Measurements from ENCODE around the gene RNF14.

Gene RNF14

DNA sequence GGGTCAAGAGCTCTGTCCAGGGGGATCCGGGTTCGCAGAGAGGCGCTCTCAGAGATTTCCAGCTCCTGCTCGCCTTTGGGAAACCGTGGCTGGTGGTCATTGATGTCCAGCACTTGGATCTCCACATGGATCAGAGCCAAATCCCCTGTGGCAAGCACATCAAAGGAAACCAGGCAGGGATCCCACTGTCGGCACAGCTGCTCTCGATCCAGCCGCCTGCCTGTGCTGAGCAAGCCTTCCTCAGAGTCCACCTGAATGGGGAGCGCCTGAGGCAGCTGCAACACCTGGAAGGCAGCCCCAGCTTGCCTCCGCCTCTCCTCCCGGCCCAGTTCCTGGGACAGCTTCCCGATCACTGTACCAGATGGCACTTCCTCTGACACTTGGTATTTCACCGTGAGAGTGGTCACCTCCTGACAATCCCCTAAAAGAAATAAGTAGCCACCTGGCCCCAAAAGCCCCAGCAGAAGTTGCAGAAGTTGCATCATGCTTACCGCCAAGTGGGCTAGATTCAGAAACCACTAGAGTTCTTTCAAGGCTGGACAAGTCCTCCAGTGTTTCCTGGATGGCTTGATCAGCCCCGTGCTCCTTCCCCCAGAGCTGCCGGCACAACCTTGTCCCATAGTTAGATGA is 11.4 kb upstream of the RNF14 start:
- no peak for DNase-seq (ENCODE audit: extremely low read depth, insufficient read length)
- H3K36me3 ChIP-seq (ENCODE audit: control insufficient read depth, insufficient read depth, low read length), result no peaks in the 10 kb centered on the region
- H3K27me3 ChIP-seq (replicated peaks; ENCODE audit: control insufficient read depth, insufficient read depth, low read length), result no peaks in the 10 kb centered on the region
- TF ChIP-seq, protein P1, sequence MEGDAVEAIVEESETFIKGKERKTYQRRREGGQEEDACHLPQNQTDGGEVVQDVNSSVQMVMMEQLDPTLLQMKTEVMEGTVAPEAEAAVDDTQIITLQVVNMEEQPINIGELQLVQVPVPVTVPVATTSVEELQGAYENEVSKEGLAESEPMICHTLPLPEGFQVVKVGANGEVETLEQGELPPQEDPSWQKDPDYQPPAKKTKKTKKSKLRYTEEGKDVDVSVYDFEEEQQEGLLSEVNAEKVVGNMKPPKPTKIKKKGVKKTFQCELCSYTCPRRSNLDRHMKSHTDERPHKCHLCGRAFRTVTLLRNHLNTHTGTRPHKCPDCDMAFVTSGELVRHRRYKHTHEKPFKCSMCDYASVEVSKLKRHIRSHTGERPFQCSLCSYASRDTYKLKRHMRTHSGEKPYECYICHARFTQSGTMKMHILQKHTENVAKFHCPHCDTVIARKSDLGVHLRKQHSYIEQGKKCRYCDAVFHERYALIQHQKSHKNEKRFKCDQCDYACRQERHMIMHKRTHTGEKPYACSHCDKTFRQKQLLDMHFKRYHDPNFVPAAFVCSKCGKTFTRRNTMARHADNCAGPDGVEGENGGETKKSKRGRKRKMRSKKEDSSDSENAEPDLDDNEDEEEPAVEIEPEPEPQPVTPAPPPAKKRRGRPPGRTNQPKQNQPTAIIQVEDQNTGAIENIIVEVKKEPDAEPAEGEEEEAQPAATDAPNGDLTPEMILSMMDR (IDR thresholded peaks at IDR 0.05; ENCODE audit: insufficient read depth, low read length, poor library complexity, severe bottlenecking), result no peak
- H3K4me3 ChIP-seq (replicated peaks; ENCODE audit: low read depth, low read length), result no peak overlapping the region

DNA sequence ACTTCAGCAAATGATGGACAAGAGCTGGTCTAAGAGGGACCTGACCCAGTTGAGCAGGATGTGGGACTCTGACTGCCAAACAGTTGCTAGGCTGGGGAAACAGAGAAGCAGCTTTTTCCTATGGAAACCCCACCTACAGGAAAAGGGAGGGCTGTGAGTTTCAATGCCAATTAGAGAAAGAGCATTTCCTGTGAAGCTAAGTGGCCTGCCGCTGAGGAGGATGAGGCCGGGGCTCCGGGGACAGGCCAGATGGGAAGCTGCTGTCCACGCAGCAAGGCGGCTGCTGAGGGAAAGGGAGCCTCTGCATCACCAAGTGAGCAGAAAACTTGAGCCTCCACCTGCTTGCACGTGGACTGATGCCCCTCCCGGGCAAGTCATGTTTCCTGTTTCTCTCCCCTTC is 10.8 kb upstream of the RNF14 start, which contains the start of gene PCDH12:
TSS of gene PCDH12 (minus strand) at position 90 of the 400 bp plus-strand sequence. CDS start 351 bp downstream, outside the sequence.
- TF ChIP-seq, protein P1 (IDR thresholded peaks at IDR 0.05; ENCODE audit: insufficient read depth, low read length, poor library complexity, severe bottlenecking), result no peak
- DNase-seq (ENCODE audit: extremely low read depth, insufficient read length), result no peak
- H3K27me3 ChIP-seq (replicated peaks; ENCODE audit: control insufficient read depth, insufficient read depth, low read length), result no peaks in the 10 kb centered on the region
- H3K4me3 ChIP-seq (replicated peaks; ENCODE audit: low read depth, low read length), result no peak within 1 kb of the TSS
- no peaks in the 10 kb centered on the region for H3K36me3 ChIP-seq (ENCODE audit: control insufficient read depth, insufficient read depth, low read length)

DNA sequence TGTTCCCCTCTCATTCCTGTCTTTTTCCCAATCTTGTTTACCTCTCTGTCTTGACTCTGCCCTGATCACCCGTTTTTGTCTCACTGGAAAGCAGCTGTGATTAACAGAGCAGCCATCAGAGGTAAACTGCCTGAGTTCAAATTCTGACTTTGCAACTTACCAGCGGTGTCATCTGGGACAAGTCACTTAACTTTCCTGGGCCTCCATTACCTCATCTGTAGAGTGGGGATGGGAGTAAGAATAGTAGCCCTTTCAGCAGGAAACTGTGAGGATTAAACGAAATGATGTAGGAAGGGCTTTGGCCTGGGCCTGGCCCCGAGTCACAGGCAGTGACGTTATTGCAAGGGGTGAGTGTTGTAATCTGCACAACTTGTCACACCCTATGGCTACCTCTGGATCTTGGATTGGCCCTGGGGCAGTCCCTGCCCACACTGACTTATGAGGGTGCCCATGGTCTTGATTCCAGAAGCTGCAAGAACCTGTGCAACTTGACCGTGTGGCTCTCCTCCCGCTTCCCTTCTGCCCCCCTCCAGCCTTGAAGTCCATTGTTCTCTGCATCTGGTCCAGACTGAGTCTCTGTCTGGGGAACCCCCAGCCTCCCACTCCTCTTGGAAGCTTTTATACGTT is 10.2 kb upstream of the RNF14 start:
- no peak for DNase-seq (ENCODE audit: extremely low read depth, insufficient read length)
- H3K27me3 ChIP-seq (replicated peaks; ENCODE audit: control insufficient read depth, insufficient read depth, low read length), result no peaks in the 10 kb centered on the region
- TF ChIP-seq, protein P1 (IDR thresholded peaks at IDR 0.05; ENCODE audit: insufficient read depth, low read length, poor library complexity, severe bottlenecking), result no peak
- no peak overlapping the region for H3K4me3 ChIP-seq (replicated peaks; ENCODE audit: low read depth, low read length)
- no peaks in the 10 kb centered on the region for H3K36me3 ChIP-seq (ENCODE audit: control insufficient read depth, insufficient read depth, low read length)

DNA sequence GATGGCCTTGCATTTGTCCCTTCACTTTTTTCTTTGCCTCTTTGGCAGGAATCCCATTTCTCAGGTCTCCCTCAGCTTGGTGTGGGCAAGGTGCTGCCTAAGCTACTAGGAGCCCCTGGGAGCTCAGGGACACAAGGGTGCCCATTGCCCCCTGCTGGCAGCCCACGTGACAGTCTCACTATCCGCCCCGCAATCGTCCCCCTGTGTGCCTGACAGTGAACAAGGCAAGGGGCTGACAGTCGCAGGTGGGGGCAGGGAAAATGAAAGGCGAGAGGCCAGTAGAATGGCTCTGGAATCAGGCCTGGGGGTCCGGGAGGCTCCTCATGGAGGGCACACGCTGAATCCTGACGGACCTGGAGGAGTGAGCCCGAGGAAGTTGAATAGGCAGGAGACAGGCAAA is 8.9 kb upstream of the RNF14 start:
- TF ChIP-seq, protein P1 (IDR thresholded peaks at IDR 0.05; ENCODE audit: insufficient read depth, low read length, poor library complexity, severe bottlenecking), result peak; percentile 53
- H3K4me3 ChIP-seq (replicated peaks; ENCODE audit: low read depth, low read length), result no peak overlapping the region
- no peak for DNase-seq (ENCODE audit: extremely low read depth, insufficient read length)

DNA sequence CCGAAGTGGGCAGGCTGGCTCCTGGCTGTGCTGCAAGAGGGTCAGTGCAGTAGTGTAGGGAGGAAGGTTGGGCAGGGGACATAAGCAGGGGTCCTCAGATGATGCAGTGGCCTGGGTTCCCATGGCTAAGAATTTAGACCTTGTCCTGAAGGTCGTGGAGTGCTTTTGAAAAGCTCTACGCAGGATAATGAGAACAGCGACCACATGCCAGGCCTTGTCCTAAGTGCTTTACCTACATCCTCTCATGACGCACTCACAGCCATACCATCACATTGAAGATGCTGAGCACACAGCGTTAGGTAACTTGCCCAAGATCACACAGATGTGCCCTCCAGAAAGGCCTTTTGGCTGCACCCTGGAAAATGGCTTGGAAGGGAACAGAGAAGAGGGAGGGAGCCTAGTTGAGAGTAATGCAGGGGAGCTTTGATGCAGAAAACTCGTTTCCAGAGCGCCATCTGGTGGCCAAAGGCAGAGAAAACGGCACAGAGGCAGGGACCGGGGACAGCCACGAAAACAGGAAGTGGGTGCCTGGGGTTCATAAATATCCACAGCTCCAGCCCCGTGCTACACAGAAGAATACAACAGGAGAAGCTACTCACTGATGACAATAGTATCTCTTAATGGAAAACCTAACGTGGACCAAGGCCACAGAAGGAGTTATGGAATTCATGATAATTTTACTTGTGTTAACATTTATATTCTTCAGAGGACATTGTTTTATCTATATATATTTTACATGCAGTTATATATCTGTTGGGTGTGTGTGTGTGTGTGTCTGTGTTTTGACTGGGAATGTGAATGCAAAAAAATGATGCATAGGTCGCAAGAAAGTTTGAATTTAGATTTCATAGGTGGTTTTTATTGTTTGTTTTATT is 8.2 kb upstream of the RNF14 start:
- no peaks in the 10 kb centered on the region for H3K27me3 ChIP-seq (replicated peaks; ENCODE audit: control insufficient read depth, insufficient read depth, low read length)
- H3K4me3 ChIP-seq (replicated peaks; ENCODE audit: low read depth, low read length), result no peak overlapping the region
- DNase-seq (ENCODE audit: extremely low read depth, insufficient read length), result peak; percentile 71
- TF ChIP-seq, protein P1 (IDR thresholded peaks at IDR 0.05; ENCODE audit: insufficient read depth, low read length, poor library complexity, severe bottlenecking), result peak; percentile 86
- no peaks in the 10 kb centered on the region for H3K36me3 ChIP-seq (ENCODE audit: control insufficient read depth, insufficient read depth, low read length)

More for the DNA sequence above, 8.9 kb upstream of the RNF14 start:
- no peaks in the 10 kb centered on the region for H3K36me3 ChIP-seq (ENCODE audit: control insufficient read depth, insufficient read depth, low read length)
- no peaks in the 10 kb centered on the region for H3K27me3 ChIP-seq (replicated peaks; ENCODE audit: control insufficient read depth, insufficient read depth, low read length)
